Central memory CD4-positive, alpha-beta T cell (primary cell): Measurements from ENCODE around the gene RASL11B.

Experiments
- DNase-seq: peaks from one replicate; pipeline ENCODE4 v3.0.0; 2022

Gene RASL11B

GRCh38 chr4:52874948-52875347 lies 12.8 kb downstream of the RASL11B start:
- no peak for DNase-seq

- no peak for DNase-seq
These were observed 14.0 kb downstream of the RASL11B start for GRCh38 chr4:52876069-52876468.

DNA sequence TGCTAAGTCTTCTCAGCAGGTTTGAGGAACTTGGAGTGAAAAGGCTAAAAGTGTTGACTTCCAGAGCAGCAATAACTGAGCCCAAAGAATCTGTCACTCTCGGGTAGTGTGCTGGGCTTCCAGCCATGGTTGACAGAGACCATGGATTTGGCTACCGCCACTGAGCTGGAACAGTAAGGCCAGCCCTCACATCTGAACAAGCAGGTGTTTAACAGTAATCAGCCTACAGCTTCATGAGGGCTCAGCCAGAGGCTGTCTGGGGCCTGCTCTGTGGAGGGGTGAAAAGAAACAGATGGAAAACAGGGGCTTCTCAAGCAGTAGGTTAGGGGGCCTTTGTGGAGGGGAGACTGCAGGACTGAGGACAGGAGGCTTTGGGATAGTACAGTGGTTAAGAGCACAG lies 14.9 kb downstream of the RASL11B start:
- DNase-seq, result no peak

GRCh38 chr4:52877694-52878093 lies 15.6 kb downstream of the RASL11B start:
- DNase-seq, result no peak

GRCh38 chr4:52879471-52879870 lies 17.4 kb downstream of the RASL11B start:
- no peak for DNase-seq

DNA sequence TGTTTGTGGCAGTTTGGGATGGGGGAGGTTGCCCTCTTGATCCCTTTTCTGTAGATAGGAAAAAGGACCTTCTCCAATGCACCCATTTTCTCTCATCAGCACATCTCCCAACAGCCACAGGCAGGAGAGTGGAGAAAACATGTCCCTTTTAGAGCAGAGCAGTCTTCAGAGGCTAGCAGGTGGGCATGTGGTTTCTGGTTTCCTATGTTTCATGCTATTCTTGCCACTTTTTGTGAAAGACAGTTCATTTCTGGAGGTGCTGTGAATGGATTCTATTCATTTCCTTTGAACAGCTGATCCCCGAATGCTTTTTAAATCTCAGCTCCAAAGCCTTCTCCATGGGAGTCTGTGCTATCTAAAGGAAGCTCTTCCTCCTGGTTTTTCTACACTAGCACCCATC lies 18.9 kb downstream of the RASL11B start:
- no peak for DNase-seq

DNA sequence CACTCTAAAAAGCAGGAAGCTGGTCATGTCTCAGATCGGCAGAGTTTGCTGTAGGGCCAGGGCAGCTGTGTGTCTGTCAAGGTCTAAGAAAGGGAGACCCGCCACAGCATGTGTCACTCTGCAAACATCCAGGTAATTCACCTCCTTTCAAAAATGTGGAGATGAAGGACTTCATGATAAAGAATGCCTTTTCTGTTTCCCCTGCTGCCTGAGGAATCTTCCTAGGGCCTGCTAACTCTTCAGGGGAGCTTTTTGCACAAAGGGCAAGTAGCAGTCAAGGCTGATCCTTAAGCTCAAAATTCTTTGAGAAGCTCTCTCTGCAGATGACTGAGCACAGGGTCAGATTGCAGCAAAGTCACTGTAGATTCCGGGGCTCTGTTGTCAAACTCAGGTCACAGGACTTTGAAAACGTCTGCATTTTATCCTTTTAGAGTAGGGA lies 21.1 kb downstream of the RASL11B start:
- no peak for DNase-seq

DNA sequence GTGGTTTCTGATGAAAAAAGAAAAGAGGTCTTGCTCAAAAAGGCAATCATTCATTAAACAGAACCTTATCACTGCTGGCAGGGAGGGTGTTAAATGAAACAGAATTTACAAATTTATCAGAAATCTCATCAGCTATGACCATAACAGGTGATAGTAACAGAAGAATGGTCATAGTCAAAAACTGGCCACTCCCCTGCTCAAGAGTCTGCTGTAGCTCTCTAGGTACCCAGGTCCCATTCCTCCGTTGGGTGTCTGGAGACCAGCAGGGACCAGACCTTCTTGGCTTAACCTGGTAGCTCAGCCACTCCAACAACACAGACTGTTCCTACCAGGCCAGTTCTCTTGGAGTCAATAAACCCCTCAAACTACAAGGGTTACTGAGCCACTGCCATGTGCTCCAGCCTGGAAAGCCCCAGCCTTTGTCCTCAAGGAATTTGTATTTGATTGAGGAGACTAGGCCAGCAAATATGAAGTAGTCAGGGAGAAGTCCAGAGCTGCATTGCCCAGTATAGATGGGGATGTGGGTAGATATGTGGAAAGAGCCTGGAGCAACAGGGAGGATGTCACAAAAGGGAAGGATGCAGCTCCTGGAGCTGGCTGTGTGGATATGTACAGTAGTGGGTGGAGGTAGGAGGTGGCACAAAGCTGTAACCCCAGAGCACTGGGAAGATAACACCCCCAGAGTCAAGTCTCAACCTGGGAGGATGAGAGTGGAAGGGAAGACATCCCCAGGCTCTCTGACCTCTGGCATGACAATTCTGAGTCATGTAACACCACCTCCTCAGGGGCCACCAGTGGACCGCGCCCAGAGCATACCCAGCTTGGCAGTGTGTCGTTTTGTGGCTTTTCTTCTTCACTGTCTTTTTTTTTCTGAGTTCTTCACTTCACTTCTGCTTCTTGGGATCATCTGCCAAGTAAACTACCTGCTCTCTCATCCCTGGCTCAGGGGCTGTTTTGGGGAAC lies 21.9 kb downstream of the RASL11B start:
- DNase-seq, result no peak

GRCh38 chr4:52884994-52885393 lies 22.9 kb downstream of the RASL11B start:
- DNase-seq, result no peak

GRCh38 chr4:52889354-52889753 lies 27.2 kb downstream of the RASL11B start:
- DNase-seq, result no peak

DNA sequence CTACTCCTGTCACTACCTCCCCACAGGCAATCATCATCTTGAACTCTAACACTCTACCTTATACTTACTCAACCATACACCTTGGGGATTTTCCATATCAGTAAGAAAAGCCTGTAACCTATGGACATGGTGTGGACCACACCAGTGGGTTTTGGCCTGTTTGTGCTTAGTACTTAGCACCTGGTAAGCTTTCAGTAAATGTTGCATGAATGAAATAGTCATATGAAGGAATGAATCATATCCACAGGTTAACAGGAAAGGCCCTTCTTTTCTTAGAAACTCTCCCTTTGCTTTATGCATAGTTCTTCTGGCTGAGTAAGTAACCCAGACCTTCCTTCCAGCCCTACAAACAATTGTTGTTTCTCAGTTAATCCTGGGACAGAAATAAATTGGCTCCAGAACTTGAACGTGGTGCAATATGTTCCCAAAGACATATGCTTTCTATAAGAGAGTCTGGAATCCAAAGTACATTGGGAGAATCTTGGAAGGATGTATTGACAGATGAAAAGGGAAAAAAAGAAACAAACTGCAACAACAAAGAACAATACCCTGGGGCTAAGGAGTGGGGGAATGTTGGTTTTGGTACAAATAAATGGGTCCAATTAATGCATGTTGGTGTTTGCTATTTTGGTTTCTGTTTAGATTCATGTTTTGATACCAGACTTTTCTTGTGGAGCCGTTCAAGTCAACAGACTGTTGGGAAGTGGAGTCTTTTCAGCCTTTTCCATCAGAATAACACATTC lies 27.8 kb downstream of the RASL11B start:
- DNase-seq, result no peak

DNA sequence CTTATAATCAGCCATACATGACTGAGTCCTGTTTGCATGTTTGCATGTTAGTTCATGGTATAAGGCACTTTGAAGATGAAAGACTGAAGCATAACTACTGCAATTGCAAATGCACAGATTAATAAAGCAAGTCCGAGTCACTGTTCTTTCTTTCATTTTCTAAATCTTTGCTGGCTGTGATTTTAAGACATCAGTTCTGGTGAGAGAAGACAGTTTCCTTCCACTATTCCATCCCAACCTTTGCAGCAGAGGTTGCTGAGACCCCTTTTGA lies 28.3 kb downstream of the RASL11B start:
- no peak for DNase-seq

DNA sequence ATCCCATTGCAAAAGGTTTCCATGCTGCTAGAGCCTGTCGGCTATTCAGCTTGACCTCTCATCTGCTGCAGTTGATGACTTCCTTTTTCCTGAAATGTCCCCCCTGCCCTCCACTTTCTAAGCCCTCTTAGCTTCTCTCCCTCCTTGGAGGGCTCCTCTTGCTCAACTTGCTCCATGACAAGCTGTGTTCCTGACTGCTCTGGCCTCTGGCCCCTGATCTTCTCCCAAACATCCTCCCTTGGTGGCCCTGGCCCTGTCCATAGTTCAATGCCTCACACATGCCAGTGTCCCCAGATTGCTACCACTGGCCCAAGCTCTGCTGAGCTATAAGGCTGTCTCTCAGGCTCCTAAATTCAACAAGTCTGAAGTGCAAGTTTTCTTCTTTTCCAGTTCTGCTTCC lies 29.6 kb downstream of the RASL11B start:
- no peak for DNase-seq

DNA sequence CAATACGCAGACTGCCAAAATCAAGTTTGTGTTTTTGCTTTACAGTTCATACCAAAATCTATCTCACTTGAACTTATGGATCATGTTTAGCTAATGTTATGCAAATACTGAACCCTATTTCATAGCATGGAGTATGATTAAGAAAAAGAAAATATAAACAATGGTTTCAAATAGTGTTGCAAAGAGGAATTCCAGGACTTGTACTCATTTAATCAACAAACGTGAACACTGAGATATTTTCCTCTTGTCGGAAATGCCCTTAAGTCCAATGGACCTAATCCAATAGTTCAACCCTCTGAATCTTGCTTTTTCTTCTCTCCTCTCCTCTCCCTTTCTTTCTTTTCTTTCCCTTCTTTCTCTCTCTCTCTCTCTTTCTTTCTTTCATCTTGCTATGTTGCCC lies 30.8 kb downstream of the RASL11B start:
- no peak for DNase-seq

DNA sequence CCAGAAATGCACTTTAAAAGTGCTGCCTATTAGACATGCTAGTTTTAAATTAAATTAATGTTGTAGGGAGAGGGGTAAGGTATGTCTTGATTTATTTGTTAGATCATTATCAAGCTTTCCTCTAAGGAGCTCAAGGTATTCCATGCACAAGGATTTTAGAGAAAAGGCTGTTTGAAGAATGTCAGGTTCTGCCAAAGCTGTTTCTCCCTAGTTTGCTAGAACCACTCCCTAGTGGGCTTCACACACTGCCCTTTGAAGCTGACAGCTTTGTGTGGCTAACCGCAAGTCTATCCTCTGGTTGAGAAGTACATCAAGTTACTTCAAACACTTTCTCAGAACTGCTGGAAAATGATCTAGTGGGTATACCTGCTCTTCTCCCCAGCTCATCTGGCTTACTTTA lies 32.3 kb downstream of the RASL11B start:
- no peak for DNase-seq

GRCh38 chr4:52903273-52903672 lies 41.2 kb downstream of the RASL11B start:
- no peak for DNase-seq

DNA sequence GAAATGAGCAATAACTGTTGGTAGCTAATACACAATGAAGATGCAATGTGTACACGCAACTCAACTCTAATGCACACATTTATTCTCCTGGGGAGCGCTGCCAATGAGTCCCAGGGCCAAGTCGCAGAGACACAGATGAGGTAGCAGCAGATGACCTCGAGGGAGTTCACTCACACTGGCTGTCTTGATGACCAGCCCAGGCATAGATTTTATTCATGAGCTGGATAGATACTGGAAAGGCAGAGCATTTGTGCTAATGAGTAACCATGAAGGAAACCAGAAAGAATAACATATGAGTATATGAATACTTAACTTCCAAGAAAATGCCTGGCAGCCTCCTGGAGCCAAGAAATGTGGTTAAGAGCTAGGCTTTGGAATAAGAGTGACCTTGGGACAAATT lies 42.3 kb downstream of the RASL11B start:
- no peak for DNase-seq

DNA sequence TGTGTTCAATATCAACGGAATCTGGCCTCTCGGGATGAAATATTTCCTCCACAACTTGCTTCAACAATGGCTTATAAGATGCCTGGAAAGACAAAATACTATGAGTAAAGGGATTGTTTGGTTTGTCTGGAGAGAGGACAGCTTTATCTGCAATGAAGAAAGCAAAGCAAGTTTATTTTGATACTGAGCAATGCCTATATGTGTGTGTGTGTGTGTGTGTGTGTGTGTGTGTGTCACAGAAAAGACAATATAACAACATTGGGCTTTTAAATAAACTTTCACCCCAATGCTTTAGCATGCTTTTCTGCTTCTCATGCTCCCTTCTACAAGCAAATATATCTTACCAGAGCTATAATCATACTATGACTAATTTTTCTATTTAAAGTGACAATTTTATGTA lies 45.4 kb downstream of the RASL11B start:
- DNase-seq, result no peak

- DNase-seq, result no peak
These were observed 48.0 kb downstream of the RASL11B start for GRCh38 chr4:52910115-52910514.

DNA sequence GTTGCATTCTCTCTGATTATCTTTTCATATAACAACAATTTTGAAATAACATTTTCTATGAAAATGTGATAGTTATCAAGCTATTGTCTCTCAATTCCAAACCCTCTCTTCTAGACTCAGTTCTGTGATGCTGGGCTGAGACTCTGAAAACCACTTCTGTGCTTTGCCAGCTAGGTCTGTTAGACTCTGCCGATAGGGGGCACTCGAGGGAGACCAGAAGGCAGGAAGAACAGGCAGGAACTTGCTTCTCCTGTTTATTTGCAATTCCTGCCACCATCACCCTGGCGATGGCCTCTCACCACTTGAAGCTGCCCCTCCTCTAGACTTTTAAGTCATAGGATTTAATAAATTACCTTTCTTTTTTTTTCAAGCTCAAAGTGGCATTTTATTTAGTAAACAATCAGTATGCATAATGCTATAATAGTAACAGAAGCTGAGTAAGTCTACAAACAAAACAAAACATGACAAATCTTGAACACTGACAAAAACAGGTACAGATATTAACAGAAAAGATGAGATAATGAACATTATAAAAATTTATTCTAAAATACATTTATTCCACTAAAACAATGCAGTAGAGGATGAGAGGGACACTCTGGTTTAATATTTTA lies 49.7 kb downstream of the RASL11B start:
- peak; percentile 33 for DNase-seq

DNA sequence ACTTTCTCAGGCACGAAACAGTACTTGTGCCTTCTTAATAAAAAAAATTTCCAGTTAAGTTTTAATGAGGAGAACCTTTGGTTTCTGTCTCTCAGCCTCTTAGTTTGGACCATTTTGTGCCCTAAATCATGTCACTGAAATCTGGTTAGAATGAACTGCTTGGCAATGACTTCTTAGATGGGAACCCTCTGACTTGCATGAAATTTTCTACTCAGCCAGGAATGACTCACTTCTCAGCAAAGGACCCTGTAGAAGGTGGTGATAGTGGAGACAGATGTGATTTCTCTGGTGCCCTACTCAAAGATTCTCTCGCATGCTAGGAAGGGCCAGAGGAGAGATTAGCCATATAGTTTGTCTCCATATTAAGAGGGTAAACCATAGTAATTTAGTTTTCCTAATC lies 50.5 kb downstream of the RASL11B start:
- no peak for DNase-seq

DNA sequence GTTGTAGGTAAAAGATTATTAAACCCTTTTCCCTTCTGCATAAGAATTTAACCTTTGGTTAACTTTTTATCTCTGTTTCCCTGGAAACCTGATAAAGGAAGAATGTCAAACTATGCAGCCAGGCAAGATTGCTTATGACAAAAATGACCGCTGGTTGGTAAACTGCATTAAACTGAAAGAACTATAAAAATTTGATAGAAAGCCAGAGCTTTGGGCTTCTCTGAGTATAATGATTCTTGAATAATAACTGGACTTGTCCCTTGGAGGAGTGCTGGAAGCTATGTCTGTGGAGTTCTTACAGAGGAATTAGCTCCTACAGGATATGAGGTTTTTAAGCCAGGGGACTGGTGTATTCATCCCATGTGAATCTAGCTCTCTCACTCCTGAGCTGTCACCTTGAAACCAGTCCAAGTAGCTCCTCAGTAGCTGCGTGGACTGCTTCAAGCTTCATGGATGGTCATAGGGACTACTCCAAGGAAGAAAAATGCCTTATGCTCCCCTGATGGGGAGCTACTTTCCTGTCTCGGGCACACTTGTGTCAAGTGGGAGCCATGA lies 52.0 kb downstream of the RASL11B start:
- no peak for DNase-seq

GRCh38 chr4:52915191-52915590 lies 53.1 kb downstream of the RASL11B start:
- no peak for DNase-seq
